Stimulated activated CD4-positive, alpha-beta T cell treated with anti-CD3 and anti-CD28 coated beads, TNF-alpha, amount 100 ng/mL, for 1 hour (primary cell): ENCODE data around the gene S100B.

Experiments used
- DNase-seq, 3 donors: peaks; one replicate each; pipeline ENCODE4 v3.0.0-alpha.2; 2020; ENCODE audit warnings: low read depth in 3 of 3, low spot score in 1 of 3

Gene S100B

DNA sequence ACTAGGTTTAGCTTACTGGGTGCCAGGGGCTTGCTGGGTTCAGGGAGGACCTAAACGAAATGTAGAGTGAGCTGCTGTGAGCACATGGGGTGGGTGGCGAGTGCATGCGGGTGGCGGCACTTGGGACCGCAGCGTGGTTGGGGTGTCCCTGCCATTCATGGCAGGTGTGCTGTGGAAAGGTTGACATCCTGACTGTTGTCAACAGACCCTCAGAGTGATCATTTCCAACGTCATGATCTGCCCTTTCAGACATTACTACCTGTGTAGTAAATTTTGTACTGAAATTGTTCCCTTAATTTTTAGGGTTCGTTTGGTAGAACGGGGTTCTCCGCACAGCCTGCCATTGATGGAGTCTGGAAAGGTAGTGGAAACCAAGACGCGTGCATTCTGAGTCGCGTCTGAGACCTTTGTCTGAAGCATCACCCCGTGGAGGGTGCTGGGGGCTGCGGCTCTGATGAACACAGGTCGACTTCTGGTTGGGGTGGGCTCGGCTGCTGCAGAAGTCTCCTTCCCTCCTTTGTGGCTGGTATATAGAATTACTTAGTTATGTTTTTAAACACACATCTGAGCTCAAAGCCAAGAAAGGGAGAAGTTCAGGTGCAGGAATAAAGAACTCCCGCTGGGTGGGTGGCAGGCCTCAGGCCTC, 43.3 kb downstream of the S100B start:
- DNase-seq = no peak

- DNase-seq = no peak
Measured at GRCh38 chr21:46560568-46561444, 44.1 kb downstream of the S100B start.

- peak; percentile 18 to 47 (median 35) for DNase-seq
Measured at GRCh38 chr21:46559291-46559983, 45.4 kb downstream of the S100B start.

DNA sequence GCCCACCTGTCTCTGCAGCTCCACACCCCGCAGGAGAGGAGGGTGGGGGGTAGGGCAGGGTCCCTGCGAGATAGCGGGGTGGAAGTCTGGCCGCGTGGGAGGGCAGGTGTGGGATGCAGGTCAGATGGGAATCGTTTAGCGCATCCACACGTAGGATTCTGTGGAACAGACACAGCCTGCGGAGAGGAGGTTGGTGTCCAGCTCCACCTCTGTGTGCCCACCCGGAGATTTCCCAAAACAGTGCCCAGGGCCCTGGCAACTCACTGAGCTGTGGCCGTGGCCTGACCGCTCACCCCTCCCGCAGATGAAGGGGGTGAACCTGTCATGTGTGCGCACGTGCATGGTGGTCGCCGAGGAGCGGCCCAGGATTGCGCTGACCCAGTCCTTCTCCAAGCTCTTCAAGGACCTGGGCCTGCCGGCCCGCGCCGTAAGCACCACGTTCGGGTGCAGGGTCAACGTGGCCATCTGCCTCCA, 46.9 kb downstream of the S100B start:
- DNase-seq = no peak

DNA sequence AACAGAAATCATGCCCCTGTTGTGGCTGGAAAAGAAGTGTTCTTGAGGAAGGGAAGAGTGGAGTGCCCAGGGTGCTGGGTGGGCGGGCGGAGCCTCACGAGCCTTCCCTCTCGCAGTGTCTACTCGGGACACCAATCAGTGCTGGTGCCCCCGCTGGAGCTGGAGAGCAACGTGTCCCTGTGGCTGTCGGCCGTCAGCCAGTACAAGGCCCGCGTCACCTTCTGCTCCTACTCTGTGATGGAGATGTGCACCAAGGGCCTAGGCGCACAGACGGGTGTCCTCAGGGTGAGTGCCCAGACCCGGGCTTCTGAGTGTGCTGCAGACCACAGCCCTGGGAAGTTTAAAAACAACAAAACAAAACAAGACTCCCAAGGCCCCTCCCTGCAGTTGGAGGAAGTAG, 47.4 kb downstream of the S100B start:
- DNase-seq = no peak

- DNase-seq = no peak
Measured at GRCh38 chr21:46556802-46557201, 48.1 kb downstream of the S100B start.

- DNase-seq = no peak
Measured at GRCh38 chr21:46555678-46556077, 49.2 kb downstream of the S100B start.

DNA sequence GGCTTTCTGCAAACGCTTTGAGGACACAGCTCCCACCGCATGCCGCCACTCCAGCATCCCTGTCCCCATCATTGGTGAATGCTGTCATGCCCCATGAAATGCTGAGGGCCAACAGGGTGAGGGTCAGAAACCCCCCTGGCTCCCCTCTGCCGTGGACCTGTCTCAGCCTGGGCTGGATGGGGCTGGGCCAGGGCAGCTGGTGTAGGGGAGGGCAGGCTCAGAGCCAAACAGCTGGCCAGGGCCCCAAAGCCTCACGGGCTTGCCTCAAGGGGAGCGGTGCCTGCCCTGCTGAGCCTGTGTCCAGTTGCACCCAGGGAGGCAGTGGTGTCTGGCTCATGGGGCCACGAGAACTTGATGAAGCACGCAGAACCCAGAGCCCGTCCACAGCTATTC, 49.7 kb downstream of the S100B start:
- DNase-seq = no peak

- DNase-seq = no peak
Measured at GRCh38 chr21:46554431-46555224, 50.3 kb downstream of the S100B start.

DNA sequence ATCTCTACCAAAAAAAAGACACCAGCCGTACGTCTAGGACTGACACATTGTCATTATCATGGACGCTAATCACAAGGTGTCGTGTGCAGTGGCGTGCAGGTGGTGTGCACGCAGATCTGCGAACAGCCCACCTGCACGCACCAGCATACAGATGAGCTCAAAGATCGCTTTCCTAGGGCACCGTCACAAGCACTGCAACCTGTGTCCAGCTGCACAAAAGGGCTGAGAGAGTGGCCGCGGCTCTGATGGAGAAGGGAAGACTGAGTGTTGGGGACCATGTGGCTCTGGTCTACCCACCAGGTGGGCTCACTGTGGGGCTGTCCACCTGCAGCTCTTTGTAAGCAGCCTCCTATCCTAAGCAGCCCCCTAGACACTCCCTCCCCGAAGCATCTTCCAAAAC, 50.9 kb downstream of the S100B start:
- no peak for DNase-seq

GRCh38 chr21:46552865-46553379, 52.0 kb downstream of the S100B start:
- no peak for DNase-seq

DNA sequence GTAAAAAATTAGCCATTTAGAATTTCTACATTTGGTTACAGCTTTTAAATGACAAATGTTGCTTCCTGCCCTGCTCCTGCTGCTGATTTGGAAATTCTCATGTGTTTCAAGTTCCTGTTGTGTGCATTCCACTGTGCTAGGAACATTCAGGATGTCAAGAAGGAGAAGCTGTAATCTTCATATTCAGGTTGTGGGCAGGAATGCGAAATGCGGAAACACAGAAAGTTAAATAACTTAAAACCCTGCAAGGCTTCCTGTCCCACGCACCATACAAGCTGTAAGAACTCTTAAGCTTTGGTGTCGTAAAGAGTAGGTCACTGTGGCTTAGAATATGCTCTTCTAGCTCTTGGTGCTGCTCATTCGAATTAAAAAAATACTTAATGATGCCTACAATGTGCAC, 52.6 kb downstream of the S100B start:
- no peak for DNase-seq

DNA sequence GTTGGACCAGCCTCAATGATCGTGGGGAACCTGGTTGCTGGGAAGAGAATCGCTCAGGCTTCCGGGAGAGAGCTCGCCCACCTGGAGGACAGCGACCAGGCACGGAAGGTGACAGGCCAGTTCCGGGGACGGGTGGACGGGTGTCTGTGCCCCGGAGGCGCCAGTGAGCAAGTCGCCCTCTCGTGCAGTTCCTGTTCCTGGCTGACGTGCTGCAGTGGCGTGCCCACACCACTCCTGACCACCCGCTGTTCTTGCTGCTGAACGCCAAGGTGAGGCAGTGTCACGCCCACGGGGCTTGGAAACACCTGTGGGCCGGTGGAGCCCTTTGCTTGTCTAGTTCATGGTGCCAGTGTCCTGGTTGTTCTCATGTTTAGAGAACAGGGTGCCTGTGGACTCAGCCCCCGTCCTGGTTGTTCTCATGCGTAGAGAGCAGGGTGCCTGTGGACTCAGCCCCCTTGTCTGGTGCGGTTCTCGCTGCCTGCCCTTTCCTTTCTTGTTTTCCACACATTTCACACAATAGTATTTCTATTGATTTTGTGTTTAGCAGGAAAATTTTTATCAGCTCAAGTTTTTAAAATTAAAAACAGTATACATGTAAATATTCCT, 53.1 kb downstream of the S100B start:
- DNase-seq = no peak

- DNase-seq = peak in 2 of 3 donors; percentile 40 to 43
Measured at GRCh38 chr21:46550116-46550941, 54.6 kb downstream of the S100B start.

- DNase-seq = no peak
Measured at GRCh38 chr21:46549650-46550049, 55.2 kb downstream of the S100B start.
